Neutrophil (primary cell): ENCODE data around the gene DNAH9.

Source experiments
- H3K27ac ChIP-seq: fragments of 200-600 bp; sonication (generic); 2 replicates; pipeline ENCODE4 v1.5.1; 2016; ENCODE audit warnings: mild to moderate bottlenecking, moderate library complexity
- H3K27me3 ChIP-seq: fragments of 200-600 bp; sonication (generic); 2 replicates; pipeline ENCODE4 v1.6.0; 2016; ENCODE audit warnings: mild to moderate bottlenecking
- H3K36me3 ChIP-seq: fragments of 200-600 bp; sonication (generic); 2 replicates; pipeline ENCODE4 v1.5.1; 2017
- H3K4me1 ChIP-seq, 2 experiments: fragments of 200-600 bp in 1 of 2; sonication (generic) in 1 of 2; 1 replicate in 1 of 2; 2 replicates in 1 of 2; pipeline versions ENCODE4 v1.5.1 to v1.6.1; 2013 to 2016; ENCODE audit warnings: low read depth in 1 of 2, low read length in 1 of 2, mild to moderate bottlenecking in 1 of 2, moderate library complexity in 1 of 2; ENCODE audit not compliant: control insufficient read depth in 1 of 2, insufficient read depth in 1 of 2
- H3K4me3 ChIP-seq, 2 experiments: fragments of 200-600 bp in 1 of 2; sonication (generic) in 1 of 2; 1 replicate in 1 of 2; 2 replicates in 1 of 2; pipeline ENCODE4 v1.5.1; 2013 to 2016; ENCODE audit warnings: low read depth in 1 of 2, low read length in 1 of 2, mild to moderate bottlenecking in 1 of 2, moderate library complexity in 1 of 2
- H3K9me3 ChIP-seq: fragments of 200-600 bp; sonication (generic); 2 replicates; pipeline ENCODE4 v1.5.1; 2016
- CTCF ChIP-seq: fragments of 200-600 bp; sonication (generic); IDR thresholded peaks from 2 replicates; pipeline ENCODE4 v1.5.1; 2016; ENCODE audit warnings: antibody characterized with exemption

DNAH9 gene

DNA sequence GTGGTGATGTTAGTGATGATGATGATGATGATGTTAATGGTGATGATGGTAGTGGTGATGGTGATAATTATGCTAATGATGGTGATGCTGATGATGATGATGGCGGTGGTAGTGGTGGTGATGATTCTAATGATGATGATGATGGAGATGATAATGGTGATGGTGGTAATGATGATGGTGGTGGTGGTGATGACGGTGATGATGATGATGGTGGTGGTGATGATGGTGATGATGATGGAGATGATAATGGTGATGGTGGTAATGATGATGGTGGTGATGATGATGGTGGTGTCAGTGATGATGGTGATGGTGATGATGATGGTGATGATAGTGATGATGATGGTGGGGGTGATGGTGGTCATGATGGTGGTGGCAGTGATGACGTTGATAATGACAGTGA is 132.5 kb downstream of the DNAH9 start:
- Histone ChIP-seq H3K27me3 (no peaks in the 10 kb centered on the region), H3K9me3 (no peaks in the 10 kb centered on the region)
- TF ChIP-seq CTCF: no peak

DNA sequence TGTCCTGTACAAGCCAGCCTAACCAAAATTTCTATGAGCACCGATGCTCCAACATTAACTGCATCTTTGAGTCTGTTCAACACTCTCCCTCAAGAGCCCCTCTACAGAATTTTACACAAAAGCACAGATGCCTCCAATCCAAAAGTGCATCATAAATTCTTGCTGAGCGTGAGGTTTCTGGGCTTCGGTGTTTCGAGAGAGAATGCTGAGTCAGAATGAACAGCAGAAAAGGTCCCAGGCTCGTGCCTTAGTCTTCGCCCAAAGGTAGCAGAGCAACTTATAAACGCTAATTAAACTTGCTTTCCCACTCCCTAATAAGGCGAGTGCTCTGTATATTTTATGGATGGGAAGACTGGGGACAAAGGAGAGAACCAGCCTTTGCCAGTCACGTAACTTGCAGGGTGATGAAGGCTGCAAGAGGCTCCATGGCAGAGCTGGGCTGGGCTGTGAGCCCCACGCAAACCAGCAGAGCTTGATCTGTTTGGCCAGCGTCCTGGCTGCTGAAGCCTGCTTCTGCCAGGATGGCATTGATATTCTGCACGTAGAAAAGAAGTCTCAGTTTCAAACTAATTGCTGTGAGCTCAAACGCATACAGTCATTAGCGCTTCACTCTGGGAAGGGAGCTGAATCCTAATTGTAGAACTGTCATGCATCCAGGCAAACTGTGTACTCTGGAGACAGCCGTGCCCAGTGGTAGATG is 138.5 kb downstream of the DNAH9 start:
- no peak overlapping the region for H3K27ac ChIP-seq
- no peaks in the 10 kb centered on the region for H3K9me3 ChIP-seq
- H3K4me1 ChIP-seq: no peaks in the 10 kb centered on the region
- TF ChIP-seq CTCF: no peak
- H3K4me3 ChIP-seq: no peak overlapping the region
- no peaks in the 10 kb centered on the region for H3K27me3 ChIP-seq
- H3K36me3 ChIP-seq: no peaks in the 10 kb centered on the region

More for the DNA sequence above, 132.5 kb downstream of the DNAH9 start:
- no peaks in the 10 kb centered on the region for H3K36me3 ChIP-seq
- H3K27ac ChIP-seq: no peak overlapping the region
- H3K4me1 ChIP-seq: no peaks in the 10 kb centered on the region
- H3K4me3 ChIP-seq: no peak overlapping the region

GRCh38 chr17:11737313-11737679 is 139.0 kb downstream of the DNAH9 start:
- Histone ChIP-seq H3K4me1 (no peaks in the 10 kb centered on the region), H3K27me3 (no peaks in the 10 kb centered on the region), H3K9me3 (no peaks in the 10 kb centered on the region), H3K36me3 (no peaks in the 10 kb centered on the region), H3K27ac (no peak overlapping the region), H3K4me3 (no peak overlapping the region)
- no peak for TF ChIP-seq CTCF

- Histone ChIP-seq H3K4me1 (no peaks in the 10 kb centered on the region), H3K27ac (no peak overlapping the region), H3K36me3 (no peaks in the 10 kb centered on the region), H3K9me3 (no peaks in the 10 kb centered on the region), H3K4me3 (no peak overlapping the region), H3K27me3 (no peaks in the 10 kb centered on the region)
- no peak for TF ChIP-seq CTCF
Observed at GRCh38 chr17:11738151-11738550, 139.9 kb downstream of the DNAH9 start.

GRCh38 chr17:11739351-11739750 is 141.1 kb downstream of the DNAH9 start:
- TF ChIP-seq CTCF: no peak
- no peaks in the 10 kb centered on the region for H3K9me3 ChIP-seq
- H3K27me3 ChIP-seq: no peaks in the 10 kb centered on the region
- no peaks in the 10 kb centered on the region for H3K36me3 ChIP-seq
- H3K4me1 ChIP-seq: no peaks in the 10 kb centered on the region
- no peak overlapping the region for H3K4me3 ChIP-seq
- H3K27ac ChIP-seq: no peak overlapping the region
